AG10803 (cell line): ENCODE data around the gene CYB5R3.
"Not testable (repeated sequence)": the region's sequence is repeated elsewhere in the genome, so short reads cannot be mapped to it uniquely, and the experiment has no call there.

Experiments
- DNase-seq: peaks from one replicate; pipeline ENCODE4 v3.0.0; 2010; ENCODE audit warnings: low read depth
- H3K4me3 ChIP-seq: 2 replicates; pipeline ENCODE4 v1.5.1; 2011; ENCODE audit warnings: mild to moderate bottlenecking, low read length, control low read depth
- CTCF ChIP-seq: conservative IDR thresholded peaks from 2 replicates; pipeline ENCODE4 v1.5.1; 2011; ENCODE audit warnings: mild to moderate bottlenecking, low read length, control low read depth, inconsistent platforms

Gene CYB5R3

GRCh38 chr22:42581762-42582716, 67.2 kb downstream of the CYB5R3 start:
- no peak for TF ChIP-seq CTCF
- peak; percentile 58 for DNase-seq
- H3K4me3 ChIP-seq, result peak overlapping the region; percentile 67

- peak overlapping the region; percentile 67 for H3K4me3 ChIP-seq
- not testable (repeated sequence) for DNase-seq
Observed at GRCh38 chr22:42581194-42581761, 67.9 kb downstream of the CYB5R3 start.

GRCh38 chr22:42580040-42580439, 69.2 kb downstream of the CYB5R3 start:
- DNase-seq, H3K4me3 ChIP-seq: not testable (repeated sequence)

- DNase-seq, result no peak
- no peak overlapping the region for H3K4me3 ChIP-seq
- no peak for TF ChIP-seq CTCF
Observed at GRCh38 chr22:42577623-42578240, 71.5 kb downstream of the CYB5R3 start.

GRCh38 chr22:42577141-42577540, 72.1 kb downstream of the CYB5R3 start:
- H3K4me3 ChIP-seq, DNase-seq: not testable (repeated sequence)

GRCh38 chr22:42575996-42576574, 73.1 kb downstream of the CYB5R3 start:
- DNase-seq, H3K4me3 ChIP-seq: not testable (repeated sequence)

GRCh38 chr22:42574468-42574867, 74.7 kb downstream of the CYB5R3 start:
- DNase-seq, H3K4me3 ChIP-seq: not testable (repeated sequence)

GRCh38 chr22:42574046-42574445, 75.1 kb downstream of the CYB5R3 start:
- not testable (repeated sequence) for H3K4me3 ChIP-seq, DNase-seq

GRCh38 chr22:42571068-42571467, 78.1 kb downstream of the CYB5R3 start:
- not testable (repeated sequence) for H3K4me3 ChIP-seq, DNase-seq

- not testable (repeated sequence) for DNase-seq, H3K4me3 ChIP-seq
Observed at GRCh38 chr22:42570580-42570979, 78.6 kb downstream of the CYB5R3 start.

GRCh38 chr22:42567950-42568349, 81.2 kb downstream of the CYB5R3 start:
- not testable (repeated sequence) for DNase-seq, H3K4me3 ChIP-seq
